GM18951 (cell line): ENCODE data around the gene AKT2.

Experiments used
- POLR2A ChIP-seq: IDR thresholded peaks from 4 replicates; pipeline ENCODE4 v1.6.1; 2011; ENCODE audit warnings: mild to moderate bottlenecking; ENCODE audit not compliant: insufficient read length, insufficient read depth; ENCODE audit errors: extremely low read depth
- in situ Hi-C: fragments of 300-500 bp; cut with MboI; formaldehyde crosslinking; loops from one replicate; pipeline ENCODE4 v1.12.0; 2022; ENCODE audit warnings: low sequenced_read_pairs, mixed read lengths, inconsistent platforms; ENCODE audit not compliant: unreplicated experiment

The AKT2 gene

GRCh38 chr19:40264314-40265054 lies 20.7 kb downstream of the AKT2 start:
- no peak for TF ChIP-seq POLR2A
- in situ Hi-C loops: no loop called here

- in situ Hi-C loops: no loop called here
- TF ChIP-seq POLR2A: no peak
These were observed 21.5 kb downstream of the AKT2 start for GRCh38 chr19:40263440-40264313.

DNA sequence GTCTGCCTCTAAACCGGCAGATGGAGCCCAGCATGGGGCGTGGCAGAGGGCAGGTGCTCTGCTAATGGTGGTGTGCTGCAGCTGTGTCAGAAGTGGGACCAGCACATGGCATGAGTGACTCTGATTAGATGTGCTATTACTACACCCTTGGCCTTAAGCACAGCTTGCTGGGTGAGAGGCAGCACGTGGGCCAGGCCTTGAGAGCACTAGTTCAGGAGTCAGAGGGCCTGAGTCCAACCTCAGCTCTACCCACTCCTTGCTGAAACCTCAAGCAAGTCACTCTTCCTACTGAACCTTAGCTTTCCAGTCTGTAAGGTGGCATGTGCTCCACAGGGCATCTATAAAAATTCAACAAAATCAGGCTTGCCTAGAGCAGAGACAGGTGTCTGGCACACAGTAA lies 22.7 kb downstream of the AKT2 start:
- TF ChIP-seq POLR2A: no peak
- in situ Hi-C loops: no loop called here

GRCh38 chr19:40261631-40262030 lies 23.5 kb downstream of the AKT2 start:
- in situ Hi-C loops: no loop called here
- TF ChIP-seq POLR2A: no peak

GRCh38 chr19:40257096-40257517 lies 28.0 kb downstream of the AKT2 start:
- in situ Hi-C loops: no loop called here

DNA sequence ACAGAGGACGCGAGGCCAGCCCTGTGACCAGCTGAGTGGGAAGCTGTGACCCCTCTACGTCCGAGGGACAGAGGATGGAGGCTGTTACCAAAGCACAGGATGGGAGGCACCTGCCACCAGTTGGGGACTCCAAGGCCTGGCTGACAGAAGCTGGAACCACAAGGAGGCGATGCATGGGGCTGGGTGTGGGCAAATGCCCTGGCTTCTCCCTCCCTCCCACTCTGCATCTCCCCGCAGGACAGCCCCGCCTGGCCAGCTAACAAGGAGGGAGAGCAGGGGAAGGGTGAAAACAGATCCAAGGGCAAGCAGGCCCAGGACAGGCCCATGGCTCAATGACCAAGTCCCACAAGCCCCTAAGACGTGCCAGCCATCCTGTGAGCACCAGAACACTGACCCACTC lies 28.6 kb downstream of the AKT2 start:
- no peak for TF ChIP-seq POLR2A
- in situ Hi-C loops: no loop called here

More at GRCh38 chr19:40257096-40257517, 28.0 kb downstream of the AKT2 start:
- TF ChIP-seq POLR2A: no peak

DNA sequence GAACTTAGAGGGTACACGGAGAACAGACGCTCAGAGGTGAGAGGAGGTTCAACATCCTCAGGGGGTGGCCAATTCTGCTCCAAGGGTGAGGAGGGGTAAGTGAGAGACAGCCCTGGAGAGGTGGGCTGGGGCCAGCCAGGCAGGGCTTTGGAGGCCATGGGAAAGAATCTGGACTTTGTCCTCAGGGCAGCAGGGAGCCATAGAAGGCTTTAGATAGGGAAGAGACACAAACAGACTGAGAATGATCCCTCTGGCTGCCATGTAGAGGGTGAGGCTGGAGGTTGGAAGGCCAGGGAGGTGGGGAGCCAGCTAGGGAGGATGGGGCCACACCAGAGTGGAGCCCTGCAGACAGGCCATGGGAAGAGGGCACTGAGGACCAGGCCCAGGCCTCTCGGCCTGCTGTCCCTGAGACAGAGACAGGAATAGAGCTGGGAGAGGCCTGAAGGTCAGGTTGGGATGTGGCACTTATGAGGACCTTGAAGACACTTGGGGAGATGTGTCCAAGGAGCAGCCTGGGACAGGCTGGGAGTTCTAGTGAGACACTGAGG lies 29.5 kb downstream of the AKT2 start:
- in situ Hi-C loops: no loop called here

GRCh38 chr19:40254714-40255418 lies 30.3 kb downstream of the AKT2 start:
- in situ Hi-C loops: no loop called here
- no peak for TF ChIP-seq POLR2A

More for the DNA sequence above, 29.5 kb downstream of the AKT2 start:
- no peak for TF ChIP-seq POLR2A

DNA sequence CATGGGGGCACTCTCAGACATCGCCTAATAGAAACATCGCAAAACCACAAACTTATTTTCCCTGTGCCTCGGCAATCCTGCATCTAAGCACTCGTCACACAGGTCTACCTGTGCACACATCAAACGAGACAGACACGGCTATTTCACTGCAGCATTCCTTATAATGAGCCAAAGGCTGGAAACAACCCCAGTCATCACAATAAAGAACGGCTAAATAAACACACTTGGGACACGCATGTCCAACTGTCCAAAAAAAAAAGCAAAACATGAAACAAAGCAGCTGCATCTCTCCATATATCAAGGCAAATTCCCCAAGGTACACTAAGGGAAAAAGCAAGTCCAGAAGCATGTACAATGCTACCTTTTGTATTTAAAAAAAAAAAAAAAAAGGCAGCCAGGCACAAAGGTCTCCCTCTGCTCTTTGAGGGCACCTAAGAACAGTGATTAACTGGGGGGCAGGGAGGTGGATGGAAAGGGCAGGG lies 31.5 kb downstream of the AKT2 start:
- in situ Hi-C loops: no loop called here
- no peak for TF ChIP-seq POLR2A

GRCh38 chr19:40252395-40252794 lies 32.8 kb downstream of the AKT2 start:
- no peak for TF ChIP-seq POLR2A
- in situ Hi-C loops: no loop called here

DNA sequence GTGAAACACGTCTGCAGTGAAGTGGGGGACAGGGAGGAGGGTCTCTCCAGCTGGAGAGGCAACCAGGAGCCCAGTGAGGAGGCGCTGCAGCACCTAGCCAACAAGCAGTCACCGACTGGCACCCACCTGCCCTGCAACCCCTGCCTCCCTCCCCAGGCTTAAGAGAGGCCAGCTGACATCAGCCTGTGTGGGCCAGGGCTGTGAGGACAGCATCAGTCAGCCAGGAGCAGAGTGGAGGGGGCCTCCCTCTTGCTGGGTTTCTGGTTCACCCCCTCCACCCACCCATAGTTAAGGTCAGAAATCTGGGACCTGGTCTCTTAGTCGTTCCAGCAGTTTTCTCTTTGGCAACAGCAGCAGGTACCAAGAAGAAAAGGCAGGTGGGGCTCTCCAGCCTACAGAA lies 33.2 kb downstream of the AKT2 start:
- in situ Hi-C loops: no loop called here
- TF ChIP-seq POLR2A: no peak

- no peak for TF ChIP-seq POLR2A
- in situ Hi-C loops: no loop called here
These were observed 33.9 kb downstream of the AKT2 start for GRCh38 chr19:40251244-40251643.

- in situ Hi-C loops: no loop called here
These were observed 35.4 kb downstream of the AKT2 start for GRCh38 chr19:40249781-40250180.

More at GRCh38 chr19:40249781-40250180, 35.4 kb downstream of the AKT2 start:
- no peak for TF ChIP-seq POLR2A
